KOPT-K1 (cell line): Measurements from ENCODE around the gene UBA3.

Source experiments
- H3K27ac ChIP-seq: fragments of 200-600 bp; sonication (generic); 2 replicates; pipeline ENCODE4 v1.5.1; 2016; ENCODE audit warnings: antibody characterized with exemption, mild to moderate bottlenecking, low read depth, low read length; ENCODE audit not compliant: poor library complexity, severe bottlenecking
- H3K36me3 ChIP-seq: fragments of 200-600 bp; sonication (generic); 2 replicates; pipeline ENCODE4 v1.5.1; 2017; ENCODE audit warnings: antibody characterized with exemption, mild to moderate bottlenecking, low read length, moderate library complexity; ENCODE audit not compliant: insufficient read depth
- H3K9me3 ChIP-seq: fragments of 200-600 bp; sonication (generic); 2 replicates; pipeline ENCODE4 v1.5.1; 2017; ENCODE audit warnings: antibody characterized with exemption, low read length, mild to moderate bottlenecking; ENCODE audit not compliant: insufficient read depth, poor library complexity, severe bottlenecking

Gene UBA3

GRCh38 chr3:69014022-69014580 is 66.1 kb downstream of the UBA3 start:
- Histone ChIP-seq H3K27ac (peak overlapping the region; percentile 19), H3K36me3 (peaks cover 24% of the 10 kb centered on the region)

GRCh38 chr3:69013253-69014021 is 66.7 kb downstream of the UBA3 start, which contains the start of gene EOGT:
TSS of gene EOGT (minus strand) at chr3:69013684. CDS start at chr3:69009846, 3,838 bp downstream.
- H3K27ac ChIP-seq: peak within 1 kb of the TSS; percentile 19
- H3K36me3 ChIP-seq: peaks cover 17% of the 10 kb centered on the region
- no peaks in the 10 kb centered on the region for H3K9me3 ChIP-seq

More at GRCh38 chr3:69014022-69014580, 66.1 kb downstream of the UBA3 start:
- H3K9me3 ChIP-seq: no peaks in the 10 kb centered on the region

GRCh38 chr3:69012800-69013252 is 67.3 kb downstream of the UBA3 start:
- H3K9me3 ChIP-seq: no peaks in the 10 kb centered on the region
- no peak overlapping the region for H3K27ac ChIP-seq
- H3K36me3 ChIP-seq: peaks cover 11% of the 10 kb centered on the region

- Histone ChIP-seq H3K9me3 (no peaks in the 10 kb centered on the region), H3K27ac (no peak overlapping the region), H3K36me3 (peaks cover 7% of the 10 kb centered on the region)
These were observed 67.9 kb downstream of the UBA3 start for GRCh38 chr3:69012100-69012799.

GRCh38 chr3:69011096-69011730 is 69.0 kb downstream of the UBA3 start:
- Histone ChIP-seq H3K36me3 (no peaks in the 10 kb centered on the region), H3K27ac (no peak overlapping the region), H3K9me3 (no peaks in the 10 kb centered on the region)

GRCh38 chr3:69009559-69010410 is 70.4 kb downstream of the UBA3 start:
- H3K9me3 ChIP-seq: no peaks in the 10 kb centered on the region
- H3K36me3 ChIP-seq: no peaks in the 10 kb centered on the region
- H3K27ac ChIP-seq: no peak overlapping the region

GRCh38 chr3:69008980-69009379 is 71.2 kb downstream of the UBA3 start:
- H3K27ac ChIP-seq: no peak overlapping the region
- H3K9me3 ChIP-seq: no peaks in the 10 kb centered on the region
- H3K36me3 ChIP-seq: no peaks in the 10 kb centered on the region

- Histone ChIP-seq H3K36me3 (no peaks in the 10 kb centered on the region; the same call in 1 of the 2 replicates), H3K27ac (no peak overlapping the region), H3K9me3 (no peaks in the 10 kb centered on the region)
These were observed 74.2 kb downstream of the UBA3 start for GRCh38 chr3:69005791-69006482.

- H3K9me3 ChIP-seq: no peaks in the 10 kb centered on the region
- H3K36me3 ChIP-seq: no peaks in the 10 kb centered on the region; the same call in 1 of the 2 replicates
- H3K27ac ChIP-seq: no peak overlapping the region
These were observed 74.9 kb downstream of the UBA3 start for GRCh38 chr3:69005071-69005790.
